ENCODE measurements around the gene UBE3D.
A peak's percentile ranks its signal among the peaks of the same experiment; 100 is the strongest.
"Not testable (repeated sequence)": the region's sequence is repeated elsewhere in the genome, so short reads cannot be mapped to it uniquely, and the experiment has no call there.

The UBE3D gene

DNA sequence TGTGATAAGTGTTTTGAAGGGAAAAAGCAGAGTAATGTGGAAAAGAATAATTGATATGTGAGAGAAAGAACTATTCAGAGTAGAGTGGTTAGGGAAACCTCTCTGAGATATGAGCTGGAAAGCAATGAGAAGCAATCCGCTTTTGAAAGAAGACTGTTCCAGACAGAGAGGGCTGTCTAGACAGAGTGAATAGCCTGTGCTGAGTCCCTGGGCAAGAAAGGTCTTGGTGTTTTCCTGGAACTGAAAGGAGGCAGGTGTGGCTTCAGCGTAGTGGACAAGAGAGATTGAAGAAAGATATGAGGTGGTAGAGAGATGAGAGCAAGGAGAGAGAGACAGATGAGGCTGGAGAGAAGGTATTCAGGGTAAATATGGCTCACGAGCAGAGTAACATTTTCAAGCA, 190.8 kb downstream of the UBE3D start:
- no peak for DNase-seq (ENCODE audit: low read depth in 2 of 2)

DNA sequence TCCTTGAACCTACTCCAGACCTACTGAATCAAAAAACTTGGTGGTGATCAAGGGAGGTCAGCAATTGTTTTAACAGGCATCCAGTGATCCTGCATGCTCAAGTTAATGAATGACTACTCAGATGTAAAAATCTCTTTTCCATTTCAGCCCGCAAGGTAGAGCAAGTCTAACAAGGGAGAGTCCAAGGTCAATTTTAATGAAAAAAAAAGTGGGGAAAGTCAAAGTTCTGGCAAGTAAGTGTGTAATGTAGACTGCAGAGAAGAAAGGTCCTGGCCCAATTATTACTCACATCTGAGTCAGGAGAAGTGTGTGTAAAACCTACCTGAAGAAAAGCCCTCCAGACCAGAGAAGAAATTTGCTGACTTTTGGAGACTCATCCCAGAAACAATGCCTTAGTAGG, 193.5 kb downstream of the UBE3D start:
- DNase-seq (ENCODE audit: low read depth in 2 of 2), result no peak

GRCh38 chr6:82870582-82871172, 195.0 kb downstream of the UBE3D start:
- DNase-seq (ENCODE audit: low read depth in 2 of 2), result no peak

GRCh38 chr6:82869493-82869892, 196.1 kb downstream of the UBE3D start:
- no peak for DNase-seq (ENCODE audit: low read depth in 2 of 2)

GRCh38 chr6:82867946-82868345, 197.7 kb downstream of the UBE3D start:
- no peak for DNase-seq (ENCODE audit: low read depth in 2 of 2)

DNA sequence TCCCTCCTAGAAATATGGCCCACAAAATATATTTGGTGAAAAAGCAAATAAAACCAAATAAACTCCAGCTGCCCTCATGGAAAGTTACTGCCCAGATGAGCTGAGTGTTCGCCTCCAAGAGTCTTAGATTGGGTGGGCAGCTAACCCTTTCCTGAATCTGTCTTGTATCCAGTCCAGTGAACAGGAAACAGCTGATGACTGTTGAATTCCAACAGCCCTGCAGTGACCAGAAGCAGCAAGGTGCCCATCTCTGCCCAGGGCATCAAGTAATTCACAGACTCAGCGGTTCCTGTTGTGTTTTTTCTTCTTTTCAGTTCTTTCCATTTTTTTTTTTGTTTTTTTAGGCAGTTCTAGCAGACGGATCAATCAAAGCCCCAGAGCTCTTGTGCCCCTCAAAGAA, 199.2 kb downstream of the UBE3D start:
- no peak for DNase-seq (ENCODE audit: low read depth in 2 of 2)

DNA sequence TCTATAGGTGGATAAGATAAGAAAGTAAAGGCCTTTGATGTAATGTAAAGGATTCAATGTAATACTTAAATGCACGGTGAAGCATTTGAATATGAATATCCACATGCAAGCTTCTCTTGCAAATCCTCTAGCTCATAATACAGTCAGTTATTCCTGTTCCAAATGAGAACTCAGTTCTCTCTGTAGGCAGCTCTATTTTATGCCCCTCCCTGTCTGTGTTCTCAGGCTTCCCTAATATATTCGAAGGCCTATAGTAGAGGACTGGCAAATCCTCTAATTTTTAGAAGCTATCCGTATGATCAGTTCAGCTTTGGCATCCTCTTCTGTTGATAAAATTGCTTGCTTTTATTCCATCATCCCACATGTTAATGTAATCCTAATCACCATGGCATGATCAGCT, 200.2 kb downstream of the UBE3D start:
- no peak for DNase-seq (ENCODE audit: low read depth in 2 of 2)

GRCh38 chr6:82863781-82864180, 201.9 kb downstream of the UBE3D start:
- no peak for DNase-seq (ENCODE audit: low read depth in 2 of 2)

GRCh38 chr6:82862543-82862942, 203.1 kb downstream of the UBE3D start:
- peak; percentile 82 to 86 for DNase-seq (ENCODE audit: low read depth in 2 of 2)

GRCh38 chr6:82861121-82861520, 204.5 kb downstream of the UBE3D start:
- no peak for DNase-seq (ENCODE audit: low read depth in 2 of 2)

DNA sequence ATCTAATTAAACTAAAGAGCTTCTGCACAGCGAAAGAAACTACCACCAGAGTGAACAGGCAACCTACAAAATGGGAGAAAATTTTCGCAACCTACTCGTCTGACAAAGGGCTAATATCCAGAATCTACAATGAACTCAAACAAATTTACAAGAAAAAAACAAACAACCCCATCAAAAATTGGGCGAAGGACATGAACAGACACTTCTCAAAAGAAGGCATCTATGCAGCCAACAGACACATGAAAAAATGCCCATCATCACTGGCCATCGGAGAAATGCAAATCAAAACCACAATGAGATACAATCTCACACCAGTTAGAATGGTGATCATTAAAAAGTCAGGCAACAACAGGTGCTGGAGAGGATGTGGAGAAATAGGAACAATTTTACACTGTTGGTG, 209.6 kb downstream of the UBE3D start:
- not testable (repeated sequence) for DNase-seq (ENCODE audit: low read depth in 2 of 2)

DNA sequence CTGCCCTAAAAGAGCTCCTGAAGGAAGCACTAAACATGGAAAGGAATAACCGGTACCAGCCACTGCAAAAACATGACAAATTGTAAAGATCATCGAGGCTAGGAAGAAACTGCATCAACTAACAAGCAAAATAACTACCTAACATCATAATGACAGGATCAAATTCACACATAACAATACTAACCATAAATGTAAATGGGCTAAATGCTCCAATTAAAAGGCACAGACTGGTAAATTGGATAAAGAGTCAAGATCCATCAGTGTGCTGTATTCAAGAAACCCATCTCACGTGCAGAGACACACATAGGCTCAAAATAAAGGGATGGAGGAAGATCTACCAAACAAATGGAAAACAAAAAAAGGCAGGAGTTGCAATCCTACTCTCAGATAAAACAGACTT, 212.7 kb downstream of the UBE3D start:
- not testable (repeated sequence) for DNase-seq (ENCODE audit: low read depth in 2 of 2)

GRCh38 chr6:82843291-82843885, 222.3 kb downstream of the UBE3D start:
- no peak for DNase-seq (ENCODE audit: low read depth in 2 of 2)

DNA sequence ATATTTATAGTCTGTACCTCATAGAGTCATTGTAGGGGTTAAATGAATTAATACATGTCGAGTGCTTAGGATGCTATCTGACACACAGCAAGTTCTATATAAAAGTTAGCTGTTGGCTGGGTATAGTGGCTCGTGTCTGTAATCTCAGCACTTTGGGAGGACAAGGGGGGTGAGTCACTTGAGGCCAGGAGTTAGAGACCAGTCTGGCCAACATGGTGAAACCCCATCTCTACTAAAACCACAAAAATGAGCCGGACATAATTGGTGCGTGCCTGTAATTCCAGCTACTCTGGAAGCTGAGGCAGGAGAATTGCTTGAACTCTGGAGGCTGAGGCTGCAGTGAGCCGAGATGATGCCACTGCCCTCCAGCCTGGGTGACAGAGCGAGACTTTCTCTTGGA, 222.9 kb downstream of the UBE3D start:
- DNase-seq (ENCODE audit: low read depth in 2 of 2), result peak in 1 of 2 experiments; percentile 6

Data from fibroblast of skin of left quadriceps (primary cell).